GM19328 (cell line): Measurements from ENCODE around the gene CCDC15.
"Not testable (repeated sequence)": the region's sequence is repeated elsewhere in the genome, so short reads cannot be mapped to it uniquely, and the experiment has no call there.

Source experiments
- ATAC-seq: cut with Tn5 transposase; IDR thresholded peaks from one replicate; pipeline ENCODE4 v1.9.1; 2021; ENCODE audit warnings: mild to moderate bottlenecking, moderate library complexity; ENCODE audit not compliant: unreplicated experiment

CCDC15 gene

DNA sequence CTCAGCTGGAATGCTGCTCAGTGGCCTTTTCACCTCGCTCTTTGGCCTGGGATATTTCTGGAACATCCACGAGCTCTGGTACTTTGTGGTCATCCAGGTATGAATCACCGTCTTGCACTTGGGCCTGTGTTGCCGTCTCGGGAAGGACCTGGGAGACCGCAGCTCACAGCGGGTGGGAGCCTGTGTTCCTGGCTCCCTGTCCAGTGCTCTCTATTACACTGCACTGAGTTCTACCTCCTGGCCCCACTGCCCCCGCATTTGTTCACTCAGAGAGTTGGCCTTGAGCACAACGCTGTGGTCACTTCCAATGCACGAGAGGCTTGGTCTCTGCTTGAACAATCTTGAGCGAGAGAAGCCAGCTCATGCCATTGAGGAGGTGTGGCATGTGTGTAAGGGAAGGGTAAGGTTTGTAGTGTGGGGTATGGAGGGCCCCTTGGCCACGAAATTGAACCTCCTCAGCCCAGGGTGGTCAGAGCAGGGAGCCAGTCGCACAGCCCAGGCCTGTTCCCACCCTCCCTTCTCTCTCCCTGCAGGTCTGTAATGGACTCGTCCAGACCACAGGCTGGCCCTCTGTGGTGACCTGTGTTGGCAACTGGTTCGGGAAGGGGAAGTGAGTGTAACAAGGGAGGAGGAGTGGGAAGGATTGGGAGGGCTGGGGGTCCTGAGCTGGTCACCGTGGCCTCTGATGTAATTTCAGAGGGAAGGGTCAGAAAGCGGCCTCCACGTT lies 125.3 kb downstream of the CCDC15 start:
- ATAC-seq, result no peak

DNA sequence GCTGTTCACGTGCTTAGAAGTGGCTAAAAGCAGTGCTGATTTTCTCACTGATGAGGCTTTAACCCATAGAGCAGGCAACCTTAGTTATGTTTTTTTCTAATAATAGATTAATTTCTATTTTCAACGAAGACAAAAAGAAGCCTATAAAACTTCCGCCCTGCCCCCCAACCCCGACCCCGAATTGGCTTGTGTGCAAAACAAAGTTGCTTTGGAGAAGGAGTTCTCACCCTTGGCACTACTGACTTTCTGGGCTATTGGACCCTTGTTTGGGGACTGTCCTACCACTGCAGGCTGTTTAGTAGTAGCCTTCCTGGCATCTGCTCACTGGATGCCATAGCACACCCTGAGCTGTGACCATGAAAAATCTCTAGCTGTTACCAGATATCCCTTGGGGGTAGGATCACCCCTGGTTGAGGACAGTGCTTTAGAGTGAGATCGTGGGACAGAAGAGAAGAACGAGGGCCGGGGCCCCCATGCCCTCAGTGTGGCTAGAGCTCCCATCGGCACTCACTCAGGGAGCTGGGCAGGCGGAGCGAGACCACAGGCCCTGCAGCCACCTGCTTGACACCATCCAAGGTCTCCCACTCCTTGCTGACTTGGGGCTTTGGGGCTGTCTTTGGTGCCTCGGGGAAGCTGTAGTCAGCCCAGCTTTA lies 126.0 kb downstream of the CCDC15 start:
- no peak for ATAC-seq

DNA sequence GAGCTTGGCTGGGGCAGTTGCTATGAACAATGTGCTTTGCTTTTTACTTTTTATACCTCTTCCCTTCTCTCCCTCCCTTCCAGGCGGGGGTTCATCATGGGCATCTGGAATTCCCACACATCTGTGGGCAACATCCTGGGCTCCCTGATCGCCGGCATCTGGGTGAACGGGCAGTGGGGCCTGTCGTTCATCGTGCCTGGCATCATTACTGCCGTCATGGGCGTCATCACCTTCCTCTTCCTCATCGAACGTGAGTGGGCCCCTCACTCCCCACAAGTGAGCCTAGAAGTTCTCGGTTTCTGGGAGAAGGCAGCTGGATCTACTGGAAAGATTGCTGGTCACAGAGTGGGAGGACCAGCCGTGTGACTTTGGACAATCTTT lies 126.5 kb downstream of the CCDC15 start:
- ATAC-seq, result no peak

GRCh38 chr11:125081098-125081798 lies 127.2 kb downstream of the CCDC15 start:
- no peak for ATAC-seq

- ATAC-seq, result no peak
These were observed 128.0 kb downstream of the CCDC15 start for GRCh38 chr11:125082040-125082439.

GRCh38 chr11:125082611-125083311 lies 128.8 kb downstream of the CCDC15 start:
- no peak for ATAC-seq

DNA sequence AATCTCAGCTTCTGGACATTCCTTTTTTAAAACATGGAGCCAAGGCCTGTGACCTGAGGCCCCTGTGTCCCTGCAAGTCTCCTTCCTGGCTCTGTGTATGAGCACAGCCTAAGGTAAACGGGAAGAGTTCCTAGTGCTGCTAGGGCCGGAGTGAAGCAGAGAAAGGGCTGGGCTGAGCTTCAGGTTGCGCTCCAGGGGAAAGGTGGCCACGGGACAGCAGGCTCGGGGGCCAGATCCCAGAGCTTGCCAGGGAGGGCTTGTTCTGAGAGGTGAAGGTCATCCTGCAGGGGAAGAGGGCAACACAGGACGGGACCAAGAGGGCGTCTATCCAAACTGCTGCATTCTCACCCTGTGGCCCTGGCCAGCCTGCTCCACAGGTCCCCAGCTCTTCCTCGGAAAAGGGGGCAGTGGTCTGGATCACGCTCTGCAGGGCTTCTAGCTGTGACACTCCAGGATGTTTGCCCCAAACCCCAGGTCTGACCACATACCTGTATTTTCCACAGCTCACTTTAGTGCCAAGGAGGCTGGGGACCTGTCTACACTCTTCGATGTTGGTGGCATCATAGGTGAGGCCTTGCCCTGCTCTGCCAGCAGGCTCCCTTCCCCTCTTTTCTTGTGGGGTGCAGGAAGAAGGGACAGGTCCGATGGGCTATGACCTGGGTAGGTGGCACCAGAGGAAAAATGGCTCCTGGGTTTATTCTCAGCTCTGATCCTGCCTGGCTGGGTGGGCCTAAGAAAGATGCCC lies 129.5 kb downstream of the CCDC15 start:
- ATAC-seq, result no peak

DNA sequence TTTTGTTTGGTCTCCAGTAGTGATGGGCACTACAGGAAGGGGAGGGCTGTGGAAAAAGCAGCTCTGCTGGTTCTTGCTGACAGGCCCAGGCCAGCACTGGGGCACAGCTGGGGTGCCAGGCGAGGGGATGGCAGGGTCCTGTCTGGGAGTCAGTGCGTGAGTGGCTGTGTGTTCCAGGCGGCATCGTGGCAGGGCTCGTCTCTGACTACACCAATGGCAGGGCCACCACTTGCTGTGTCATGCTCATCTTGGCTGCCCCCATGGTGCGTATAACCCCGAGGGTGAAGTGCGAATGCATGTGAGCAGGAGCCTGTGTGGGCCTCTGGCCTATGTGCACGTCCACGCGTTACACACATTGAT lies 130.0 kb downstream of the CCDC15 start:
- no peak for ATAC-seq

DNA sequence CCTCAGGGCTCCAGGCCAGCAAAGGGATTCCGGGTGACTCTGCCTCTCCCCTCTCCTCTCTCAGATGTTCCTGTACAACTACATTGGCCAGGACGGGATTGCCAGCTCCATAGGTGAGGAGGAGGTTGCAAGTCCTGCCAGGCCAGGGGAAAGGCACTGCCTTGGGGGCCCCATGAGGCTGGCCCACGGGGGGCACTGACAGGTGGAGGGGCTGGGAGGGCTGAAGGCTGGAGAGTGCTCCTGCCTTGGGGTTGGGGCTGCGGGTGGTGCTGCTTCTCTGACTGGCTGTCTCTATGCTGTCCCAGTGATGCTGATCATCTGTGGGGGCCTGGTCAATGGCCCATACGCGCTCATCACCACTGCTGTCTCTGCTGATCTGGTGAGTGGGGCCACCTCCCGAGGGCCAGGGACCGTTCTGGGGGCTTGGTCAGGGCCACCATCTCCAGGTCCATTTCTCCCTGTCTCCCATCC lies 130.8 kb downstream of the CCDC15 start:
- ATAC-seq, result no peak

DNA sequence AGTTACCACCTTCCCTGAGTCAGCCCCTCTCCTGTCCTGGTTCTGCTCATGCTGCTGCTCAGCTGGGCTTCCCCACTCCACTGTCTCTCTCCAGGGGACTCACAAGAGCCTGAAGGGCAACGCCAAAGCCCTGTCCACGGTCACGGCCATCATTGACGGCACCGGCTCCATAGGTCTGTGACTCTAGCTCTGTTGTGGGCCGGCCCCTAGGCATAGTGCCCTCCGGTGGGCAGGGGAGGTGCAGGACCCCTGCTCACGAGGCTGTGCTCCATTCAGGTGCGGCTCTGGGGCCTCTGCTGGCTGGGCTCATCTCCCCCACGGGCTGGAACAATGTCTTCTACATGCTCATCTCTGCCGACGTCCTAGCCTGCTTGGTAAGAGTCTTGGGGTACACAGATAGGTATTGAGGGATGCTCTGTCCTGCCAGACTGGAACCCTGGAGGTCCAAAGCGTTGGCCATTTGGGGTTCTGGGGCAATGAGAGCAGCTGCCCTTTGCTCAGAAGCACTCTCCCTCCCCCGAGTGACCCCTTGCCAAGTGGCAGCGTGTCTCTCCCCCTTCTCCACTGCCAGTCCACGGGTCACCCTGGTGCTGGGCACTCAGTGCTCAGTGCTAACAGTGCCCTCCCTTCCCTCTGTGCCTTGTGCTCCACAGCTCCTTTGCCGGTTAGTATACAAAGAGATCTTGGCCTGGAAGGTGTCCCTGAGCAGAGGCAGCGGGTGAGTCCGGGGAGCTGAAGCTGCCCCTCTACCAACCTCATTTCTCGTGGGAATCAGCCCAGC lies 131.5 kb downstream of the CCDC15 start:
- no peak for ATAC-seq

DNA sequence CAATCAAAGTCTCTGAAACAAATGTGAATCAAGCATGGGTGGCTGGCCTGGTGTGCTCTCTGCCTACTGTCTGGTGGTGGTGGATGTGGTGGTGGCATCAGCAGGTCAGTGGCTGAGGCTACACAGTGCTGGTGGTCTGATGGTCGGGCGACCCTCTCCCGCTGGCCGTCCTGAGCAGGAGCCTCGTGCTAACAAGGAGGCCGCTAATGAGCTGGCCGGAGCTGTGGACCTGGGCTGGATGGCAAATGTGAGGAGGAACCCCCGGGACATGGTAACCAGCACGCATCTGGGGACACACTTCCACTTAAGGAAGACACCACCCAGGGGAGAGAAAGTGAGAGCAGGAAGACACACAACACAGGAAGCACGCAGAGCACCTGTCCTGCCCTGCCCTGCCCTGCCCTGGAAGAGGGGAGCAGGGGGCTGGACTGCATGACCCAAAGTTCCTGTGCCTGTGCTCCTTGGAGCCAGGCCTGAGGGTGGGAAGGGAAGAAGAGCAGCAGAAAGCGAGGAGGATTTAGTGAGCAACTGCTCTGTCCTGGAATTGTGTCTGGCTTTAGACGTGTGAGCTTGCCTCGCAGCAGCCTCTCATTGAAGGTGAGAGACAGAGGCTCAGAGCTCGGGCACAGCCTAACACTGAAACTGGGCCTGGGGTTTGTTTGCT lies 132.8 kb downstream of the CCDC15 start:
- ATAC-seq, result no peak

GRCh38 chr11:125088123-125088522 lies 134.1 kb downstream of the CCDC15 start:
- ATAC-seq, result no peak

DNA sequence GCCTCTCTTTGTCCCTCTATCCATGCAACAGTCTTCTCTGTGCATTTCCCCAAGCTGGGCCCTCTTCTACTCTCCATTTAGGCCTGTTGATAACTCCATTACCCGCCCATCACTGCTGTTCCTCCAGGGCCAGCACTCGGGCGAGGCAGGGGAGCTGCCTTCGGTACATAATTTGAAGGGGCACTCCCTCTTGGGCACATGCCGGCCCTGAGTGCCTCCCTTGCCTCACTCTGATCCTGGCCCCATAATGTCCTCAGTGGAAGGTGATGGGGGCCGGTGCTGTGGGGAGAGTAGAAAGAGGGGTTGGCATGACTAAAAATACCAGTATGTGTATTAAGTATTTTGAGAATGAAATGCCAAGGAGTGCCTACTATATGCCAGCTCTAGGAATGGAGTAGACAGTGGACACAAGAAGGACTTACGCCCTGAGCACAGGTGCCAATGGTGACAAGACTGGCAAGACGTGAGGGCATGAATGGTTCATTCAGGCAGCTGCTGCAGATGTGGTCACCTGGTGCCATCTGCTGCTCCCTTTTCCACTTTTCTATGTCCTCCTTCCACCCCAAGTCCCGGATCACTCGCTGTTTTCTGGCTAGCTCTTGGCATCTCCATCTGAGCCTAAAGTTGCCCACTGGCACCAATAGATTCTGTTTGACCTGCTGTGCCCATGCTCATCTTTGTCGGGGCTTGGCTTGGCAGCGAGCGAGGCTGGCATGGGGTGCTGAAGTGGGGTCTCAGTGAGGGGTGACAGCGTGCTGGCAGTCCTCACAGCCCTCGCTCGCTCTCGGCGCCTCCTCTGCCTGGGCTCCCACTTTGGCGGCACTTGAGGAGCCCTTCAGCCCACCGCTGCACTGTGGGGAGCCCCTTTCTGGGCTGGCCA lies 134.8 kb downstream of the CCDC15 start:
- ATAC-seq, result no peak

DNA sequence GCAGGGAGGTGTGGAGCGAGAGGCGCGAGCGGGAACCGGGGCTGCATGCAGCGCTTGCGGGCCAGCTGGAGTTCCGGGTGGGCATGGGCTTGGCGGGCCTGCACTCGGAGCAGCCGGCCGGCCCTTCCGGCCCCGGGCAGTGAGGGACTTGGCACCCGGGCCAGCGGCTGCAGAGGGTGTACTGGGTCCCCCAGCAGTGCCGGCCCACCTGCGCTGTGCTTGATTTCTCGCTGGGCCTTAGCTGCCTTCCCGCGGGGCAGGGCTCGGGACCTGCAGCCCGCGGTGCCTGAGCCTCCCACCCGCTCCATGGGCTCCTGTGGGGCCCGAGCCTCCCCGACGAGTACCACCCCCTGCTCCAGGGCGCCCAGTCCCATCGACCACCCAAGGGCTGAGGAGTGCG lies 135.5 kb downstream of the CCDC15 start:
- not testable (repeated sequence) for ATAC-seq

DNA sequence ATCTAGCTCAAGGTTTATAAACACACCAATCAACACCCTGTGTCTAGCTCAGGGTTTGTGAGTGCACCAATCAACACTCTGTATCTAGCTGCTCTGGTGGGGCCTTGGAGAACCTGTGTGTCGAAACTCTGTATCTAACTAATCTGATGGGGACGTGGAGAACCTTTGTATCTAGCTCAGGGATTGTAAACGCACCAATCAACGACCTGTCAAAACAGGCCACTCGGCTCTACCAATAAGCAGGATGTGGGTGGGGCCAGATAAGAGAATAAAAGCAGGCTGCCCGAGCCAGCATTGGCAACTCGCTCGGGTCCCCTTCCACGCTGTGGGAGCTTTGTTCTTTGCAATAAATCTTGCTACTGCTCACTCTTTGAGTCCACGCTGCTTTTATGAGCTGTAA lies 136.1 kb downstream of the CCDC15 start:
- not testable (repeated sequence) for ATAC-seq

DNA sequence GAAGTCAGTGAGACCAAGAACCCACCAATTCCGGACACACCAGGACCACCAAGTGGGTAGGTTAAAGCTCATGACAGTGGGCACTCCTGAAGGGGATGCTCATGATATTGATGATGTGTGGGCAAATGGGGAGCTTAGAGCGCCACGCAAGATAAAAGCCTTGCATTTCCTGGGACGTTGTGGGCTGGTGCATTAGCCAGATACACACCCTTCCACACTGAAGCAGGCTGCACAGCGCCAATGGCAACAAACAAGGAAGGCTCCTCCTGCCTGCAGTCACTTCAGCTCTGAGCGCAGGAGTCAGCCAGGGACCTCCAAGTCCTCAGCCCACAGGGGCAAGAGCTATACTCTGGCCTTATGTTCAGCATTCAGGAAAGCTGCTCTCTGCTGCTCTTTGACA lies 136.8 kb downstream of the CCDC15 start:
- no peak for ATAC-seq
